HG03025 (cell line): ENCODE results near the gene ALOX5AP.

Experiments
- ATAC-seq: cut with Tn5 transposase; IDR thresholded peaks from one replicate; pipeline ENCODE4 v1.9.1; 2021; ENCODE audit warnings: mild to moderate bottlenecking, moderate library complexity; ENCODE audit not compliant: unreplicated experiment, low FRiP score

Gene ALOX5AP

DNA sequence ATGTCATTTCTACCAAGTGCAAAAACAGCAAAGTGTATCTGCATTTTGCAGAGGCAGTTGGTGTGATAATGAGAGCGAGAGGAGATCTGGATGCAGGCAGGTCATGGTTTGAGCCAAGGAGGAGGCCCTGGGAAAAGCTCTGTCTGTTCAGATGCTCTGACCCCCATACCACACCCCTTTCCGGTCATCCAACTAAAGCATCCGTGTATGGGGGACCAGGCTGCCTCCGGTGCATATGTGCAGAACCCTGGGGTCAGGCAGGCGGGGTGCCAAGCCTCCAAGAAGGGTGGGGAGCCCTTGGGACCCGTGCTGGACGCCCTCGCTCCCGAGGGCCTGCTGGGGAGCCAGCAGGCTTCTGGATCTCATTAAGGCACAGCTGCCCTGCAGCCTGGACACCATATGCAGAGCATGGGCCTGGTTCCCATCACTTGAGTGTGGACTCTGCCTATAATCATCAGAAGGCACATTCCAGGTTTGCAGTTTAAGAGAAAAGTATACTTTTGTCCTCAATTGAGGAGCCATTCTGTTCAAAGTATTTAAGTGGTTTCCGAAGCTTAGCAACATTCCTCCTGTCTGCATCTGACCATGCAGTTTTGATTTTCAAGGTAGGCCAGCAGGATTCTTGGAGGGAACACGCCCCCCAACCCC, 56.1 kb downstream of the ALOX5AP start:
- no peak for ATAC-seq

DNA sequence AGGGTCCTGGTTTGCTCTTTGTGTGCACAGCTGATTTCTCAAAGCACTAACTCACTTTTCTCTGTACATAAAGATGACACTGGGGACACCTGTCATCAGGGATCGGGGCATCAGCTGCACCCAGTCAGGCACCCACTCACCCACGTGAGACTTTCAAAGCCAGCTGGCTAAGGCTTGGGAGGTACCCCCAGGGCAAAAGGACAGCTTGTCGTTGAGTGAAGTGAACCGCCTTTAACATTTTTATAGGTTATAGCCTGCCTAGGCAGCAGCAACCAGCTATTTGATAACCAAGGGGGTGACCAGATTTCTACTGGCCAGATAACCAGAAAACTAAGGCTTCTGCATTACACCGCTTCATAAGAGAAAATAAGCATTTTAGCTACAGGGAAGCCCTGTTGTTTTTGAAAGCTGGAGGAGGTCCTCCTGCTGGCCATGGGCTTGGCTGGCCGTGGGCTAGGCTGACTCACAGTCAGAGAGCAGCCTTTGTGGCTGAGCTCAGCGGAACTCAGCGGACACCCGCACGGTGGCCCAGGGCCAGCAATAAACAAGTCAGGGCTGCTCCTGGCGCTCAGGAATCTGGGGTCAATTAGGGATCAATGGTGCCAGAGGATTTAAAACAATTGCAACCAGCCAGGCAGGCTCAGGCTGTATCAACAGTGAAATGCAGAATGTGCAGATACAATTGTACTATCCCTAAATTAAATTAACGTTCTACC, 57.1 kb downstream of the ALOX5AP start:
- no peak for ATAC-seq

DNA sequence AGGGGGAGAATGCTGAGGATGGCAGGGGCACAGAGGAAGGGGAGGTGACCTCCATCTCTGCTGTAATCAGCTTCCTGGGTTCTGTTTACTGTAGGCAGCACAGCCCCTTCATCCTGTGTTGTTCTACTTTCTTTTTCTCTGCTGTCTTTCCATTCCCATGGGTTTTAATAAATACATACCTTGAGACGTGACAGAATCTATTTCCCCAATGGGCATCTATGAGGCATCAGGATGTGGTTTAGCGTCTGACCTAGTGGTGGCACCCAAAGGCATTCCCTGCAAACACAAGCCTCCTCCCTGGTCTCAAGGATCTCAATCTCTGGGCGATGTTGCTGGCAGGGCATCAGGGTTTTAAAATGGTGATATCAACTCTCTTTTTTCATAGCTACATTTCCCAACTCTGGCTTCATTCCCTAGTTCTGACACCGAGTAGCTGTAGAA, 60.8 kb downstream of the ALOX5AP start:
- ATAC-seq = no peak

DNA sequence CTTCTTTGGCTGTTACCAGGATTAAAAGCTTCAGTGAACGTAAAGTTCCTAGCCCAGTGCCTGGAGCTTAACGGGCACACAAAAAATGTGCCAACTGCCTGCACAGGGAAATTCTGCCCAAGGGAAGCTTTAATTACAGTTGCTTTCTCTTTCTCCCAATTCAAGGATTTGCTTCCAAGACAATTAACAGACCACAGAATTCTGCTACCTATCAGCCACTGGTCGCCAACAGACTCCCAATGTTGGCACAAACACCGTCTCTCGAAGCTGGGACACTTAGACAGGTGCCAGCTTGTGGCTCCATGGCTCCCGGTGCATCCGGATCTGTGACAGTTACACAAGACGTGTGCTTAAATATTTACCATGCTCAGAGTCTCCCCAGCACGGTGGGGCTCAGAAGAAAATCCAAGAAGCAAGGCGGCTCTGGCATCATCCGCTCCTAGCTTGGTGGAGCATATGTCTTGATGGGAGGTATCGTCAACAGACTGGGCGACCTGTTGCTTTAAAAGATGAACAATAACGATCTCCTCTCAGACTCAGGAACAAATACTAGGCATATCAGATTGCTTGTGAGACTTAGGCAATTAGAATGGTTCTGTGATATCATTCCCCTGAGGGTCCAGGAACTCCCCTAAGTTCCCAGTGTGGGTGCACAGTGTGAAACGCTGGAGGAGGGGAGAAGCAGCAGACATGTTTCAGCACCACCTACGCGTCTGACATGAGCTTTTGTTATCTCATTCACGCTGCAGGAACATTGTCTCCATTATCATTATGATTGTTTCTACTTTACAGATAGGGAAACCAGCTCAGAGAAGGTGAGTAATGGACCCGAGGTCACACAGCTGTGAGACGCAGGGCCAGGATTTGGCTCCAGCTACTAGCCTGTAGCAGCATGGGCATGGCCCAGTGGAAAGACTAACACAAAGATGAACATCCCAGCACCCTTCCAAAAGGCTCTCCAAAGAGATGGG, 61.6 kb downstream of the ALOX5AP start:
- no peak for ATAC-seq

DNA sequence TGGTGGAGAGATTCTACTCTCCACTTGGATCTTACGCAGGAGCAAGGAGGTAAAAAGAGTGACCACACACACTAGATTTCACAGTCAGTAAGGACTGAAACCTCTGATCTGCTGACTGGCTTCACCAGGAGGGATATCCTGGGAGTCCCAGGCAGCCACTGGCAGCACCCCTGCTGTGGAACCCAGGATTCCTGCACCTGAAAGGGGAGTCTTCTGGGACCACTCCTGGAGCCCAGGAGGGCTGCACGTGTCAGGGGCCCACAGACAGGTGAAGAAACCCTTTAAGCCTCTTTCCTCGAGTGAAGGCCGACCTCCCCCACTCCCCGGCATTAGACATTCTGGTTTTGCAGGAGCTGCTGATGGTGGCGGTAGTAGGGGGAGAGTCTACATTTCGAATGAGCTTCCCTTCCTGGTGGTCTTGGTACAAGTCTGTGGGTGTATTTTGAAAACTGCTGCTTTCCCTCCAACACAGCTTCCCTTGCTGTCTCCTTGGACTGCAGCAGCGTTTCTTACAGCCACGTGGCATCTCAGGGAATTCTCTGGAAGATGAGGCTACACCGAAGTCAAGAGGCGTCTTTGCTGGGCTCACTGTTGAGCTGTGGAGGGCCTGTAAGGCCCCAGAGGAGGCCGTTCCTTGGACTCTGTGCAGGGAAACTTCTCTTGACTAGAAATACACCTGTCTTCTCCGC, 62.6 kb downstream of the ALOX5AP start:
- no peak for ATAC-seq

DNA sequence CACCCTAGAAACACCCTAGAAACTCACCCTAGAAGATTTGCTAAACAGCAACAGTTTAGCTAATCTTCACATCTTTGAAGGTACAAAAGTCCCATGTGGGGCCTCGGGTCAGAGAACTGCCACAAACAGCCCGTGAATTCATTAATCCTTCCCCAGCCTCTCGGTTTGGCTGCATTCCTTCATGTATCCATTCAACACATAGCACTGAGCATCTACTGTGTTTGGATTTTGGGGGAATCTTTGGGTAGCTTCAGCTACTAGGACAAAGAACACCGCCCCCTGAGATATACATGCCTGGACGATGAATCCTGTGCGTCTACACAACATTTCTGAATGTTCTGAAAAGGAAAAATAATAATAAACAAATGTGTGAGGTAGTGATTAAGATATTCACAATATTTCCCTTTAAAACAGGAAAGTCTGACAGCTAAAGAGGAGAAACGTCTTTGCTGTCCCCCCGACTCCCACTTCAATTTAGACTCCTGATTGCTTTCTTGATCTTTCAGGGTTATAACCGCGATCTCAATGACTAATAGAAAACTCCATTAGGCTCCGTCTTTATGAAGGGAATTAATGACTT, 63.5 kb downstream of the ALOX5AP start:
- ATAC-seq = no peak

DNA sequence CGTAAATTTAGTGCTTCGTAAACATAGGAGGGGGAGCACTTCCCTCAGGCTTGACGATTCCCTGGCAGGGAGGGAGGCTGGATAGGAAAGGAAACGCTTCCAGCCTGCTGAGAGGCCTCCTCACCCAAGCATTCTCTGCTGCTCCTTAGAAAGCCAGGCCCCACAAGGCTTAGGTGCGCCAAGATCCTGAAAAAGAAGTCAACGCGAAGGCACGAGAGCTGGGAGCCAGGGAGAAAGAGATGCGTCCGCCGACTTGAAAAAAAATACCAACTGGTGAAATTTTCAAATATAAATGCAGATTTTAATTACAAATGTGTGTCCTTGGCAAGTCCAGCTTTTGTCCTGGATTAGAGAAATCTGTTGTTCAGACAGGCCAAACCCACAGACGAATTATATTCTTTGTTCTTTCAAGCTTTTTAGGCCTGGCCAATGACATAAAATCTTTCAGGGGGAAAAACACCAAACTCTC, 64.0 kb downstream of the ALOX5AP start:
- ATAC-seq = no peak

DNA sequence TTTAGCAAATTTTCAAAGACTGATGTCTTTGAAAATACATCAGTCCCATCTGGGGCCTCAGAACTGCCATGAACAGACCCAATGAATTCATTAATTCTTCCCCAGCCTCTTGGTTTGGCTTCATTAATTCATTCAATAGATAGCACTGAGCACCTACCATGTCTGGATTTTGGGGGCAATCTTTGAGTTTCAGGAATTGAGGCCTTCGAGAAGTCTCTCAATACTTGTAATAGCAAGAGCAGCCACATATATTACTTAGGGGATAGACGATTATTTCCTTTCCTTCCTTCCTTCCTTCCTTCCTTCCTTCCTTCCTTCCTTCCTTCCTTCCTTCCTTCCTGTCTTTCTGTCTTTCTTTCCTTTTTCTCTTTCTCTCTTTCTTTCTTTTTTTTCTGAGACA, 64.8 kb downstream of the ALOX5AP start:
- ATAC-seq = no peak

DNA sequence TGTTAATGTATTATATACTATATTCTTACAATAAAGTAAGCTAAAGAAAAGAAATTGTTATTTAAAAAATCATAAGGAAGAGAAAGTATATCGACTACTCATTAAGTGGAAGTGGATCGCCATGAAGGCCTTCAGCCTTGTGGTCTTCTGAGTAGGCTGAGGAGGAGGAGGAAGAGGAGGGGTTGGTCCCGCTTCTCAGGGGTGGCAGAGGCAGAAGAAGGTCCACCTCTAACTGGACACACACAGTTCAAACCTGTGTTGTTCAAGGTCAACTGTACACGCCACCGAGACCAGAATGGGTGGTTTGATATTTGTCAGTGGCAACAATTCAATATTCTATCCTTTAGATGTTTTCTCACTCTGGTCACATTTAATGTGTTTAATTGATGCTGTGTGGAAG, 67.2 kb downstream of the ALOX5AP start:
- no peak for ATAC-seq

DNA sequence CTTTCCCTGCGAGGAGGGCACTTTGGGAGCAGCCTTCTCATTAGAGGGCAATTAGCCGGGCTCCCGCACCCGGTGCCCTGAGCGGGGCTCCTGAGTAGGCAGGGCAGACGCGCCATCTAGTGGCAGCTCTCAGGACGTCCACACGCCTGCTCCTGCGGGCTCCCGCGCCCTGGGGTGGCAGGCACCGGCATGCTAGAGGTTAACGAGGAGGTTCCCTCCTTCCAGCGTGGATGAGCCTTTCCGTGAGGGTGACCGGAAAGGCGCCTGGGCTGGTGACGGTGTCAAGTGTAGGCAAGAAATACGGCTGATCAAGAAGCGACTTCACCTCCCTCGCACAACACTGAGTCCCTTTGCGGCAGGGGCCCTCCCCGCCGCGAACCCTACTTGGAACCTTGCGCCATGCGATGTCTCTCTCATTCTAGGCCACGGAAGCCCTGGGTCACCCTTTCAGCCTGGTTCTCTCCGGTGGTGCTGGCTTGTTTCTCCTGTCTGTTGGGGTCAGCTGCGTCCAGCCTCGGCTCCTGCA, 67.7 kb downstream of the ALOX5AP start:
- ATAC-seq = peak; percentile 69

DNA sequence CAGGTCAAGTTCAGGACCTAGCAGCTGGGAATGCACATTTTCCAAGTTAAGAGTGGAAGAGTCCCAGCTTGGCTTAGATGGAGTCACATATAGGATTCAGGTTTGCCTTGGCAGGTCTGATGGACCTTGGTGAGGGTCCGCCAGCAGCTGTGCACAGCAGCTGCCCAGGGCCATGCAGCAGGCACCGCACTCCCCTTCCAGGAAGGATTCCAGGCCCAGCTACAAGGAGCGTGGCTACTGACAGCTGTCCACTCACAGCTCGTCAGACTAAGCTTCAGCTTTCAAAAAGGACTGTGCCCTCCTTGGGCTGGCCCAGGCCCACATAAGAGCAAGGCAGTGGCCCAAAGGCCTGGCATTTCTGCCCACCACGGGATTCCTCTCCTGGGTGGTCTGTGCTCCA, 68.4 kb downstream of the ALOX5AP start:
- no peak for ATAC-seq

DNA sequence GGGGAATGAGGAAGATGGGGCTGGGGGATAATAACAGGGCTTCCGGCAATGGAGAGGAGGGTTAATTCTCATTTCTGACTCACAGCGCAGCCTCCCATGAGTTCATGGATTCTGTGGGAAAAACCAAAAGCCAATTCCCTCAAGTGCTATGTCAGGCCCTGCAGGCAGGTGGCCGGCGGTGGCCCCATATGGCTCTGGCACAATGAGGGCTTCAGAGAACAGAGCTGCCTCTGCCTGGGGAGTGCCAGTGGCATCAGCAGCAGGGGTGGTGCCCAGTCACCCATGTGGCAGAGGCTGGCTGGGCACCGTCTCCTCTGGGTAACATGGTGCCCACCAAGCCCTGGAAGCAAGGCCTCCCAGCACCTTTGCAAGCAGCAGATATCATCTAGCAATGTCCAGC, 69.1 kb downstream of the ALOX5AP start:
- no peak for ATAC-seq

DNA sequence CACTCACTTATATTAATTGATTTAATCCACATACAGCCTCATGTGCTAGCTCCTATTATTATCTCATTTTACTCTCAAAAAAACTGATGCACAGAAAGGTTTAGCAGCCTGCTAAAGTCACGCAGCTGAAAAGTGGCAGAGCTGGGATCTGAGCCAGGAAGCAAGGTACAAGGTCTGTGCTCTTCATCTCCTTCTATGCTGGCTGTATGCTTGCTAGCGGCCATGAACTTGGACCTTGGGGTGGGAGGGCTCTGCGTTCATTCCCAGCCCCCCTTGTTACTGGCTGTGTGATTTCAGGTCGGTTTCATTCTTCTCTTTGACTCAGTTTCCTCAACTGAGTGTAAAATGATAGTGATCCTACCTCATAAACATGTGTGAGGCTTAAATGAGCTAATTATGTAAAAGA, 69.8 kb downstream of the ALOX5AP start:
- ATAC-seq = no peak

DNA sequence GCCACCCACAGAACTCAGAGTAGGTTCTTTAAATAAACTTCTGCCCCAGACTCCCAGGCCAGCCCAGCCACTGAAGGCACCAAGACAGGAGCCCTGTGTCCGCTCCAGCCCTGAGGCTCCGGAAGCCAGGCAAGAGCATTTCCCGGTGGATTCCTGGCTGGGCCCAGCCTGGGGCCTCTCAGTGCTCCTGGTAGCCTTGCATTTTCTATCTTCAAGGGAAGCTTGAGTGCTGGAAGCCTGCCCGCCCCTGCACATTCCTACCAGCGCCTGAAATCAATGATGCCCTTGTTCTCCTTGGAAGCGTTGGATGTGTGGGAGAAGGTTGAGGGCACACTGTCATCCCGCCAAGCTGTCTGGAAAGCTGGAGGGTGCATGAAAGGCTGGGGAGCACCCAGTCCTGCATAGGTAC, 70.3 kb downstream of the ALOX5AP start:
- no peak for ATAC-seq

DNA sequence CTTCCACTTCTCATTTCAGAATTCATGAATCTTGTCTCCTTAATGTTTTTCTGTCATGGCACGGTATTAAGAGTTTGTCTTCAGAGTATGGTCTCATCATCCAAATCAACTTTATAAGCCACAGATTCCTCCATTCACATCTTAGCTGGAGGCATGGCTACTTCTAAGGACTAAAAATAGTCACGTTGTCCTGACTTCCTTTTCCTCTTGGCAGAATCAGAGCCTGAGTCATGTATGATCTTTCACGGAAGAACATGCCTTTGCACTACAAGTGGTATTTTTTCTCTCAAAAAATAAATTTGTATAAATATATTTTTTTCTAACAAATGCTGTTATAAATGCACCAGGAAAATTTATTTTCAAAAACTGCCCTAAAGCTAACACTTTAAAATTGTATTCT, 71.4 kb downstream of the ALOX5AP start:
- ATAC-seq = no peak

DNA sequence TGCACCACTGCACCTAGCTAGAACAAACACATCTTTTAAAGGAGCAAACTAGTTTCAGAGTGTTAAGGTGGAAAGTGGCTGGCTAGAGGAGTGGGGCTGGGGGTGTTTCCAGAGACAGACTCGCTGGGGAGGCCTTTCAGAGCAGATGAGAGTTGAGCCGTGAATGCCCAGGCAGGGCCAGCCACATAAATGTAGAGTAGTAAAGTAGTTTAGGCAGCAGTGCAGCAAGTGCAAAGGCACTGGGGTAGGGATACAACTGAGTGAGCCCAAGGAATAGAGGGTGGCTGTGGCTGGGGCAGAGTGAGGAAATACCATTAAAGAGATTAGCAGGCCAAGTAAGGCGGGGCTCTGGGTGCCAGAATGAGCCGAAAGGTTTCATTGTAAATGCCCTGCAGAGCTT, 72.0 kb downstream of the ALOX5AP start:
- no peak for ATAC-seq

DNA sequence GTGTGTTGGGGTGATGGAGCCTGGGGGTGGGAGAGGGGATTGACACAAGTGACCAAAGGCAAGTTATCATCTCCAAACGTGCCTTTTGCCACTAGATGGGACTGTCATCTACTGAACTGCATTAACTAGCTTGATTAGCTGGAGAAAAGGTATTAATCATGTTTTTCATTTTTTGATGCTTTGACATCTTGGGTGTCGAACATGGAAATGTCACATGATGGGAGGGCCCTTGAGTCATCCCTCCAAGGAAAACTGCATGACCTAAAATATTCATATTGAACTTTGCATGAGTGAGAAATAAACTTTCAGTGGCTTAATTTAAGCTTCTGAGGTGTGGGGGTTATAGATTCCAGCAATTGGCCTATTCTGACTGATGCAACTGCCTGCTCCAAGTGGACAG, 73.3 kb downstream of the ALOX5AP start:
- no peak for ATAC-seq

DNA sequence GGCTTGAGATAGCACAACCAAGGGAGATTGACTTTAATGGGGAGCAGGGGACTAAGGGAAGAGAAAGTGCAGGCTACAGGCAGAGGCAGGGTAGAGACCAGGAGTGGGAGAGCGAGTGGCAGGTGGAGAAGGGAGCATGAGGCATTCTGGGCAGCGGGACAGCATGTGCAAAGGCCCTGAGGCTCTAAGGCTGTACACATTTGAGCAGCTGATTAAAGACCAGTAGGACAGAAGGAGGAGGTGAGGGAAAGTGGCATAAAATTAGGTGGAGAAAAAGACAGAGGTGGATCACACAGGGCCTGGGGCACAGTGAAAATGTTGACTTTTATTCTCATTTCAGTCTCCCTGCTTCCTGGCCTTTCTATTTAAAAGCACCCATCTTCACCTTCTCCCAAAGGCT, 74.4 kb downstream of the ALOX5AP start:
- no peak for ATAC-seq

DNA sequence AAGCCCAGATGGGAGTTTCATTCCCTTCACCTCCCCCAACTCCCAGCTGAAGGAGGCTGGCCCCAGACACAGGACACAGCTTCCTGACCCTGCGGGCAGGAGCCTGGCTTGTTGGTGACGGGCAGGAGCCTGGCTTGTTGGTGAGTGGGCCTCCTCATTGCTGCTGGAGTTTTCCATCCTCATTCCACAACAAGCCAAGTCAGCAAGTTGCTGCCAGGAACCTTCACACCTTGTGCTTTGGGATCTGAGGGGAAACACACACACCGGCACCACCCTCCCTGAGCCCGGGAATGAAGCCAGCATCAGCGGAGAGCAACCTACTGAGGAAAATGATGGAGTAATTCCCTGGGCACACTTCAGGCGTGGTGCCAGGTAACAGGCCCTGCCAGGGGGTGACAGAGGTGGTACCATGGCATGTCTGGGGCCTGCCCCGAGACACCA, 74.9 kb downstream of the ALOX5AP start:
- no peak for ATAC-seq

DNA sequence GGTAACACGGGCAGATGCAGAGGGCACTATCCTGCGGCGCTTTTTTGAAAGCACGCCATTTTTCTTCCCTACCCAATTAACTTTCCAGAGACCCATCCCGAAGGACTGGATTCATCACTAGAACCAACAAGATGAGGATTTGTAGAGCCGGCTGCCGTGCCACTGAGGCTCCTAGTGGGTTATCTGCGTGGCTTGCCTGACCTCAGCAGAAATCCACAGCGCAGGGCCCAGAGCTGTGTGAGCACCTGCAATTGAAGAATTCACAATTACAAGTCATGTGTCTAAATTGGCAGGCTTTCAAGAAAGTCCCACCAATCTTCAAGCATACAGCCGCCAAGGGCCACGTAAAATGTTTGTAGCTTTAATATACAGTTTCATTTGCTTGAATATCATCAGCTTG, 75.5 kb downstream of the ALOX5AP start:
- ATAC-seq = no peak
